Measurements from ENCODE around the gene MAP3K15.

- TF ChIP-seq CTCF (conservative IDR thresholded peaks at IDR 0.05; ENCODE audit: low read depth, low read length) (no peak), EZH2 (IDR thresholded peaks at IDR 0.05; ENCODE audit: borderline replicate concordance, low read depth, low read length, poor library complexity, severe bottlenecking) (no peak)
Measured at GRCh38 chrX:19443869-19444526, 71.3 kb downstream of the MAP3K15 start.
